Kidney (tissue), 14 donors: ENCODE results near the gene MOB3B. TPM values are rescaled to one million over a fixed set of nuclear protein-coding genes. Genes with fewer than 3 reads are reported as not detected.

Source experiments
- DNase-seq, 5 donors: peaks; one replicate each; pipeline ENCODE4 v3.0.0-alpha.2; 2013 to 2020
- FAIRE-seq: peaks from 2 replicates; lab custom pipeline; 2012; peaks lifted over from hg19 to GRCh38; lab: Jason Lieb, UNC
- H3K27ac ChIP-seq, 2 donors: one replicate each; pipeline ENCODE4 v1.7.0; 2013; ENCODE audit warnings: low read depth in 2 of 2, low read length in 2 of 2, inconsistent platforms in 1 of 2
- H3K27me3 ChIP-seq: one replicate; pipeline ENCODE4 v1.7.1; 2013; ENCODE audit warnings: low read length, inconsistent platforms; ENCODE audit not compliant: control insufficient read depth, insufficient read depth
- H3K36me3 ChIP-seq, 3 donors: one replicate each; pipeline versions ENCODE4 v1.7.0 to v1.7.1; 2013; ENCODE audit warnings: low read length in 3 of 3, control low read depth in 1 of 3, inconsistent platforms in 1 of 3; ENCODE audit not compliant: insufficient read depth in 3 of 3, control insufficient read depth in 2 of 3
- H3K4me1 ChIP-seq, 3 donors: one replicate each; pipeline versions ENCODE4 v1.7.0 to v1.7.1; 2013; ENCODE audit warnings: low read length in 3 of 3, inconsistent platforms in 1 of 3, low read depth in 1 of 3; ENCODE audit not compliant: control insufficient read depth in 2 of 3, insufficient read depth in 2 of 3
- H3K4me3 ChIP-seq, 3 donors: one replicate each; pipeline versions ENCODE4 v1.7.0 to v1.8.1; 2013; ENCODE audit warnings: low read length in 3 of 3, control low read depth in 1 of 3, inconsistent platforms in 1 of 3
- H3K9ac ChIP-seq, 3 donors: one replicate each; pipeline versions ENCODE4 v1.7.0 to v1.7.1; 2013; ENCODE audit warnings: low read length in 3 of 3, control low read depth in 1 of 3, inconsistent platforms in 1 of 3
- H3K9me3 ChIP-seq, 3 donors: one replicate each; pipeline versions ENCODE4 v1.7.0 to v1.7.1; 2013; ENCODE audit warnings: low read length in 3 of 3, control low read depth in 1 of 3, inconsistent platforms in 1 of 3; ENCODE audit not compliant: control insufficient read depth in 2 of 3, insufficient read depth in 1 of 3
- CTCF ChIP-seq: IDR thresholded peaks from 3 replicates; pipeline ENCODE4 v1.5.1; 2012; ENCODE audit warnings: mild to moderate bottlenecking, moderate library complexity, borderline replicate concordance; ENCODE audit not compliant: insufficient read depth; ENCODE audit errors: extremely low read depth
- intact Hi-C: fragments of 100-400 bp; cut with DNase I; formaldehyde crosslinking; loops from one replicate; pipeline ENCODE4 v1.11.1; 2022
- polyA plus RNA-seq: library from polyadenylated mRNA; stranded (reverse); fragments of 350-450 nt; fragmentation: Illumina TruSeq; extraction: RNeasy Lipid Tissue Mini Kit (QIAGEN cat#74804); gene quantifications from one replicate; pipeline ENCODE4 v1.2.3, GENCODE V29; 2014; ENCODE audit warnings: low read depth, low replicate concordance; ENCODE audit not compliant: insufficient read depth
- total RNA-seq: library from RNA; stranded (reverse); fragmentation: NEBNext Ultra II Directional; extraction: Animal tissue kit (Norgen Biotek cat#: 25700); gene quantifications from one replicate; pipeline ENCODE4 v1.2.1, GENCODE V29; 2021
- donor health status: control.
- donor health status: control.
- donor health status: control.
- donor health status: control.
- donor health status: control.
- donor health status: DM: yes; HTN: yes; CAD: no.
- donor health status: Normal renal cell carcinoma (clear cell type).

MOB3B gene
- total and polyA plus RNA-seq, 2 donors from 2014 or later: 5.9 to 22.5 TPM

- no peak overlapping the region for H3K4me3 ChIP-seq
- H3K36me3 ChIP-seq: no peaks in the 10 kb centered on the region
- DNase-seq: no peak
- H3K4me1 ChIP-seq: peaks cover 9 to 26% (median 13%) of the 10 kb centered on the region in 3 donors
- H3K27ac ChIP-seq: no peak overlapping the region
- no peaks in the 10 kb centered on the region for H3K9me3 ChIP-seq
- intact Hi-C loops: no loop called here
- no peaks in the 10 kb centered on the region for H3K27me3 ChIP-seq
- no peak for TF ChIP-seq CTCF
- FAIRE-seq: no peak
- no peak overlapping the region for H3K9ac ChIP-seq
These were observed 141.9 kb downstream of the MOB3B start for GRCh38 chr9:27387722-27388121.

- DNase-seq: peak in 3 of 5 donors; percentile 56 to 79 (median 62)
These were observed 143.0 kb downstream of the MOB3B start for GRCh38 chr9:27386571-27387091.

GRCh38 chr9:27385606-27386322, 143.8 kb downstream of the MOB3B start:
- DNase-seq (peak in 2 of 5 donors; percentile 58 to 62), FAIRE-seq (no peak)
- H3K27ac ChIP-seq: no peak overlapping the region

More at GRCh38 chr9:27386571-27387091, 143.0 kb downstream of the MOB3B start:
- H3K9ac ChIP-seq: no peak overlapping the region
- H3K27me3 ChIP-seq: no peaks in the 10 kb centered on the region
- intact Hi-C loops: no loop called here
- TF ChIP-seq CTCF: no peak
- H3K4me1 ChIP-seq: peaks cover 9 to 32% (median 12%) of the 10 kb centered on the region in 3 donors
- no peak overlapping the region for H3K27ac ChIP-seq
- no peak overlapping the region for H3K4me3 ChIP-seq
- FAIRE-seq: no peak
- H3K9me3 ChIP-seq: no peaks in the 10 kb centered on the region
- H3K36me3 ChIP-seq: no peaks in the 10 kb centered on the region

More at GRCh38 chr9:27385606-27386322, 143.8 kb downstream of the MOB3B start:
- Histone ChIP-seq H3K9me3 (no peaks in the 10 kb centered on the region), H3K4me3 (no peak overlapping the region), H3K27me3 (no peaks in the 10 kb centered on the region), H3K9ac (no peak overlapping the region), H3K36me3 (no peaks in the 10 kb centered on the region), H3K4me1 (peaks cover 9 to 32% (median 12%) of the 10 kb centered on the region in 3 donors)
- intact Hi-C loops: no loop called here
- no peak for TF ChIP-seq CTCF
